Ishikawa (cell line): Measurements from ENCODE around the gene EGFR.

Experiments
- CREB1 ChIP-seq: IDR thresholded peaks from 2 replicates; pipeline ENCODE4 v1.6.1; 2012; ENCODE audit warnings: low read depth
- FOXM1 ChIP-seq: IDR thresholded peaks from 2 replicates; pipeline ENCODE4 v1.6.1; 2012; ENCODE audit warnings: low read depth, borderline replicate concordance
- TF ChIP-seq, protein P1 (sequence below): IDR thresholded peaks from 2 replicates; pipeline ENCODE4 v1.6.1; 2012

- TF ChIP-seq, protein P1, sequence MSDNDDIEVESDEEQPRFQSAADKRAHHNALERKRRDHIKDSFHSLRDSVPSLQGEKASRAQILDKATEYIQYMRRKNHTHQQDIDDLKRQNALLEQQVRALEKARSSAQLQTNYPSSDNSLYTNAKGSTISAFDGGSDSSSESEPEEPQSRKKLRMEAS, result no peak
- TF ChIP-seq FOXM1 (no peak), CREB1 (no peak)
Measured at GRCh38 chr7:55077561-55078410, 59.0 kb downstream of the EGFR start.
